ENCODE results near the gene TRIM41. TPM values are rescaled to one million over a fixed set of nuclear protein-coding genes. Genes with fewer than 3 reads are reported as not detected.

Gene TRIM41
- polyA plus RNA-seq, 1 of the 3 experiments (the other 2 are of a cell fraction) = 35.9 TPM

DNA sequence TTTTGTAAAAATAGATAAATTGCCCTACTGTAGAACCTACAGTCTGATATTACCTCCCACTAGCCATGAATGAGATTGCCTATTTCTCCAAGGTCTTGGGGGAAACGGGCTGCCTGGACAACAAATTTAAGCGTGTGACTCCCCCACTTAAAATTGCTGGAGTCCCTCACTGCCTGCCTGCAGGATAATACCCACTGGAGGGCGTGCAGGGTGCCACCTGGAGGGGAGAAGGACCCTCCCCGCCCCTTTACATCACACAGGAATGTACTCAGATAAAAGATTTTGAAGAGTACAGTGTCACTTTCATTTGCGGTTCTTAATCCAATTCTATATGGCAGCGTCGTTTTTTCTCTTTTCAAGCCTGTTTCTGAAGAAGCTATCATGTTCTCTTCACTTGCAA lies 11.9 kb upstream of the TRIM41 start:
- POLR2A ChIA-PET = no interaction called here
- 63% methylated on average over 6 of the region's 7 CpGs for WGBS (ENCODE audit: low lambda C conversion rate)

More for the DNA sequence above, 11.9 kb upstream of the TRIM41 start:
- peaks cover 0 to 4% of the 10 kb centered on the region in 2 experiments; a peak in 1 of 4 replicates for H3K4me1 ChIP-seq (ENCODE audit: control insufficient read depth in 1 of 2, insufficient read depth in 2 of 2, low read depth in 1 of 2, low read length in 1 of 2)
- no peaks in the 10 kb centered on the region for H3K36me3 ChIP-seq (replicated peaks in 1 of 2; ENCODE audit: control insufficient read depth in 1 of 2, insufficient read depth in 2 of 2, low read length in 1 of 2)
- TF ChIP-seq FOXJ3 (CRISPR knock-in tag; IDR thresholded peaks at IDR 0.05) = no peak
- TF ChIP-seq MXI1 (IDR thresholded peaks at IDR 0.05; ENCODE audit: low read depth, low read length) = no peak
- no peak for TF ChIP-seq GABPA (IDR thresholded peaks at IDR 0.05; ENCODE audit: low read depth)
- no peak for TF ChIP-seq POLR2AphosphoS5 (IDR thresholded peaks at IDR 0.05; ENCODE audit: low read depth, low read length)
- no peak for TF ChIP-seq ZBTB33 (IDR thresholded peaks at IDR 0.05; ENCODE audit: borderline replicate concordance, low read depth)
- TF ChIP-seq USF1 (IDR thresholded peaks at IDR 0.05; ENCODE audit: borderline replicate concordance, low read depth) = no peak
- TF ChIP-seq, protein P1, sequence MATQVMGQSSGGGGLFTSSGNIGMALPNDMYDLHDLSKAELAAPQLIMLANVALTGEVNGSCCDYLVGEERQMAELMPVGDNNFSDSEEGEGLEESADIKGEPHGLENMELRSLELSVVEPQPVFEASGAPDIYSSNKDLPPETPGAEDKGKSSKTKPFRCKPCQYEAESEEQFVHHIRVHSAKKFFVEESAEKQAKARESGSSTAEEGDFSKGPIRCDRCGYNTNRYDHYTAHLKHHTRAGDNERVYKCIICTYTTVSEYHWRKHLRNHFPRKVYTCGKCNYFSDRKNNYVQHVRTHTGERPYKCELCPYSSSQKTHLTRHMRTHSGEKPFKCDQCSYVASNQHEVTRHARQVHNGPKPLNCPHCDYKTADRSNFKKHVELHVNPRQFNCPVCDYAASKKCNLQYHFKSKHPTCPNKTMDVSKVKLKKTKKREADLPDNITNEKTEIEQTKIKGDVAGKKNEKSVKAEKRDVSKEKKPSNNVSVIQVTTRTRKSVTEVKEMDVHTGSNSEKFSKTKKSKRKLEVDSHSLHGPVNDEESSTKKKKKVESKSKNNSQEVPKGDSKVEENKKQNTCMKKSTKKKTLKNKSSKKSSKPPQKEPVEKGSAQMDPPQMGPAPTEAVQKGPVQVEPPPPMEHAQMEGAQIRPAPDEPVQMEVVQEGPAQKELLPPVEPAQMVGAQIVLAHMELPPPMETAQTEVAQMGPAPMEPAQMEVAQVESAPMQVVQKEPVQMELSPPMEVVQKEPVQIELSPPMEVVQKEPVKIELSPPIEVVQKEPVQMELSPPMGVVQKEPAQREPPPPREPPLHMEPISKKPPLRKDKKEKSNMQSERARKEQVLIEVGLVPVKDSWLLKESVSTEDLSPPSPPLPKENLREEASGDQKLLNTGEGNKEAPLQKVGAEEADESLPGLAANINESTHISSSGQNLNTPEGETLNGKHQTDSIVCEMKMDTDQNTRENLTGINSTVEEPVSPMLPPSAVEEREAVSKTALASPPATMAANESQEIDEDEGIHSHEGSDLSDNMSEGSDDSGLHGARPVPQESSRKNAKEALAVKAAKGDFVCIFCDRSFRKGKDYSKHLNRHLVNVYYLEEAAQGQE (IDR thresholded peaks at IDR 0.05; ENCODE audit: low read depth, low read length) = no peak
- no peak for TF ChIP-seq GATA2 (CRISPR knock-in tag; IDR thresholded peaks at IDR 0.05)
- TF ChIP-seq MEF2A (IDR thresholded peaks at IDR 0.05; ENCODE audit: borderline replicate concordance, low read depth) = no peak
- TF ChIP-seq TCF12 (IDR thresholded peaks at IDR 0.05) = no peak
- TF ChIP-seq EZH2phosphoT487 (IDR thresholded peaks at IDR 0.05; ENCODE audit: borderline replicate concordance, low read depth) = no peak
- CTCF ChIA-PET = interaction anchor here (1.3 kb wide), 1 partner anchor 10 kb away, joined by 3 read pairs; no protein-coding TSS in a partner anchor
- no peak overlapping the region for H2AFZ ChIP-seq (ENCODE audit: low read depth)
- H3K9me3 ChIP-seq = no peaks in the 10 kb centered on the region
- DNase-seq = no peak
- no peak overlapping the region for H3K4me3 ChIP-seq (ENCODE audit: low read depth in 2 of 2, low read length in 1 of 2)
- H3K27ac ChIP-seq (ENCODE audit: low read depth in 2 of 2, low read length in 1 of 2) = no peak overlapping the region
- H3K79me2 ChIP-seq (ENCODE audit: insufficient read depth) = no peaks in the 10 kb centered on the region
- no peak overlapping the region for H3K4me2 ChIP-seq
- peaks cover 21% of the 10 kb centered on the region for H3F3A ChIP-seq (replicated peaks; ENCODE audit: insufficient read depth)
- H3K27me3 ChIP-seq (ENCODE audit: insufficient read depth) = no peaks in the 10 kb centered on the region
- H4K20me1 ChIP-seq (ENCODE audit: insufficient read depth) = no peaks in the 10 kb centered on the region; the same call in 1 of the 2 replicates
- H3K9ac ChIP-seq = no peak overlapping the region
- H3K9me2 ChIP-seq = no peaks in the 10 kb centered on the region
